ENCODE data around the gene UNC80. TPM values are rescaled to one million over a fixed set of nuclear protein-coding genes. Genes with fewer than 3 reads are reported as not detected.

Gene UNC80, protein sequence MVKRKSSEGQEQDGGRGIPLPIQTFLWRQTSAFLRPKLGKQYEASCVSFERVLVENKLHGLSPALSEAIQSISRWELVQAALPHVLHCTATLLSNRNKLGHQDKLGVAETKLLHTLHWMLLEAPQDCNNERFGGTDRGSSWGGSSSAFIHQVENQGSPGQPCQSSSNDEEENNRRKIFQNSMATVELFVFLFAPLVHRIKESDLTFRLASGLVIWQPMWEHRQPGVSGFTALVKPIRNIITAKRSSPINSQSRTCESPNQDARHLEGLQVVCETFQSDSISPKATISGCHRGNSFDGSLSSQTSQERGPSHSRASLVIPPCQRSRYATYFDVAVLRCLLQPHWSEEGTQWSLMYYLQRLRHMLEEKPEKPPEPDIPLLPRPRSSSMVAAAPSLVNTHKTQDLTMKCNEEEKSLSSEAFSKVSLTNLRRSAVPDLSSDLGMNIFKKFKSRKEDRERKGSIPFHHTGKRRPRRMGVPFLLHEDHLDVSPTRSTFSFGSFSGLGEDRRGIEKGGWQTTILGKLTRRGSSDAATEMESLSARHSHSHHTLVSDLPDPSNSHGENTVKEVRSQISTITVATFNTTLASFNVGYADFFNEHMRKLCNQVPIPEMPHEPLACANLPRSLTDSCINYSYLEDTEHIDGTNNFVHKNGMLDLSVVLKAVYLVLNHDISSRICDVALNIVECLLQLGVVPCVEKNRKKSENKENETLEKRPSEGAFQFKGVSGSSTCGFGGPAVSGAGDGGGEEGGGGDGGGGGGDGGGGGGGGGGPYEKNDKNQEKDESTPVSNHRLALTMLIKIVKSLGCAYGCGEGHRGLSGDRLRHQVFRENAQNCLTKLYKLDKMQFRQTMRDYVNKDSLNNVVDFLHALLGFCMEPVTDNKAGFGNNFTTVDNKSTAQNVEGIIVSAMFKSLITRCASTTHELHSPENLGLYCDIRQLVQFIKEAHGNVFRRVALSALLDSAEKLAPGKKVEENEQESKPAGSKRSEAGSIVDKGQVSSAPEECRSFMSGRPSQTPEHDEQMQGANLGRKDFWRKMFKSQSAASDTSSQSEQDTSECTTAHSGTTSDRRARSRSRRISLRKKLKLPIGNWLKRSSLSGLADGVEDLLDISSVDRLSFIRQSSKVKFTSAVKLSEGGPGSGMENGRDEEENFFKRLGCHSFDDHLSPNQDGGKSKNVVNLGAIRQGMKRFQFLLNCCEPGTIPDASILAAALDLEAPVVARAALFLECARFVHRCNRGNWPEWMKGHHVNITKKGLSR (N-terminal part only)
- polyA plus RNA-seq = 10.4 and 12.1 TPM in 2 replicates
- polyA minus RNA-seq = 32.1 and 42.8 TPM in 2 replicates

DNA sequence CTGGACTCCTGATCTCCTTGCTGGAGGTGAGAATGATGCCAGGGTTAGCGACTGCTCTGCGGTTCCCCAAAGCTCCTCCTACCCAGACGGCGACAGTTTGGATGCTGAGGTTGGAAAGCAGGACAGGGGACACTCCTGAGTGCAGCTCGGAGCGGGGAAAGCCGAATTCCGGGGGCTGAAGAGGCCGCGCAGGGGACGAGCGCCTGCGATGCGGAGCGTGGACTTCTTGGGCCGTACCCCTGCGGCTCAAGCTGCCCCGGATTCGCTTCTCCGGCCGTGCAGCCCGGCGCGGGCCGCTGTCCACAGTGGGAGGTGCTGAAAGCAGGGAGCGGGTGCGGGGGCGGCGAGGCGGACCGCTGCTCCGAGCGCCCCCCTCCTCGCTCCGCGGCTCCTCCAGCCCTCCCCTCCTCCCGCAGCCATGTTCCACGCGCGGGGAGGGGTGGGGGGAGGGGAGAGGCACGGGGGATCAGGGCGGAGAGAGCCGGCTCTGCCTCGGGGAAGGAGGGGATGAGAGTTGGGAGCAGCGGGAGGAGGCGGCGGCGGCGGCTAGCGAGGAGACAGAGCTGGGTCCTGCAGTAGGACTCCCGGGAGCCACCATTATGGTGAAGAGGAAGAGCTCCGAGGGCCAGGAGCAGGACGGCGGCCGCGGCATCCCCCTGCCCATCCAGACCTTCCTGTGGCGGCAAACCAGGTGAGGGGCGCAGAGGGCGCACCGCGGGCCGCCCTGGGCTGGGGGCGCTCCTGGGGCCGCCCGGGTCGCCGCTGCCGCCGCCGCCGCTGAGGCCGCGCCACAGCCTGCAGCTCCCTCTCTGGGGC, at the start of gene UNC80:
Gene UNC80, plus strand, starts transcription at position 359 of the 816 bp plus-strand sequence. Its CDS starts 241 bp downstream, at position 600.
- Histone ChIP-seq H3K4me2 (ENCODE audit: low read length) (peak within 1 kb of the TSS; percentile 74), H3K27me3 (ENCODE audit: insufficient read depth, low read depth, low read length) (no peaks in the 10 kb centered on the region), H4K20me1 (ENCODE audit: insufficient read depth) (no peaks in the 10 kb centered on the region), H3K36me3 (ENCODE audit: insufficient read depth, low read length) (peaks cover 5% of the 10 kb centered on the region), H3K27ac (ENCODE audit: low read length) (peak within 1 kb of the TSS; percentile 53), H3K4me3 (ENCODE audit: low read length) (peak within 1 kb of the TSS; percentile 76), H3K79me2 (replicated peaks; ENCODE audit: insufficient read depth, low read length) (no peaks in the 10 kb centered on the region), H3F3A (ENCODE audit: insufficient read depth, low read length, poor library complexity, severe bottlenecking) (no peaks in the 10 kb centered on the region), H3K9me3 (ENCODE audit: low read length) (no peaks in the 10 kb centered on the region), H2AFZ (ENCODE audit: low read depth, low read length) (peak within 1 kb of the TSS; percentile 75), H3K9ac (ENCODE audit: low read length) (peak within 1 kb of the TSS; percentile 75), H3K9me2 (ENCODE audit: insufficient read depth, low read length) (no peaks in the 10 kb centered on the region)
- TF ChIP-seq, protein P1, sequence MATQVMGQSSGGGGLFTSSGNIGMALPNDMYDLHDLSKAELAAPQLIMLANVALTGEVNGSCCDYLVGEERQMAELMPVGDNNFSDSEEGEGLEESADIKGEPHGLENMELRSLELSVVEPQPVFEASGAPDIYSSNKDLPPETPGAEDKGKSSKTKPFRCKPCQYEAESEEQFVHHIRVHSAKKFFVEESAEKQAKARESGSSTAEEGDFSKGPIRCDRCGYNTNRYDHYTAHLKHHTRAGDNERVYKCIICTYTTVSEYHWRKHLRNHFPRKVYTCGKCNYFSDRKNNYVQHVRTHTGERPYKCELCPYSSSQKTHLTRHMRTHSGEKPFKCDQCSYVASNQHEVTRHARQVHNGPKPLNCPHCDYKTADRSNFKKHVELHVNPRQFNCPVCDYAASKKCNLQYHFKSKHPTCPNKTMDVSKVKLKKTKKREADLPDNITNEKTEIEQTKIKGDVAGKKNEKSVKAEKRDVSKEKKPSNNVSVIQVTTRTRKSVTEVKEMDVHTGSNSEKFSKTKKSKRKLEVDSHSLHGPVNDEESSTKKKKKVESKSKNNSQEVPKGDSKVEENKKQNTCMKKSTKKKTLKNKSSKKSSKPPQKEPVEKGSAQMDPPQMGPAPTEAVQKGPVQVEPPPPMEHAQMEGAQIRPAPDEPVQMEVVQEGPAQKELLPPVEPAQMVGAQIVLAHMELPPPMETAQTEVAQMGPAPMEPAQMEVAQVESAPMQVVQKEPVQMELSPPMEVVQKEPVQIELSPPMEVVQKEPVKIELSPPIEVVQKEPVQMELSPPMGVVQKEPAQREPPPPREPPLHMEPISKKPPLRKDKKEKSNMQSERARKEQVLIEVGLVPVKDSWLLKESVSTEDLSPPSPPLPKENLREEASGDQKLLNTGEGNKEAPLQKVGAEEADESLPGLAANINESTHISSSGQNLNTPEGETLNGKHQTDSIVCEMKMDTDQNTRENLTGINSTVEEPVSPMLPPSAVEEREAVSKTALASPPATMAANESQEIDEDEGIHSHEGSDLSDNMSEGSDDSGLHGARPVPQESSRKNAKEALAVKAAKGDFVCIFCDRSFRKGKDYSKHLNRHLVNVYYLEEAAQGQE (IDR thresholded peaks at IDR 0.05; ENCODE audit: borderline replicate concordance) = peak; percentile 96
- TF ChIP-seq TAF1 (IDR thresholded peaks at IDR 0.05; ENCODE audit: low read depth) = no peak
- TF ChIP-seq, protein P2, sequence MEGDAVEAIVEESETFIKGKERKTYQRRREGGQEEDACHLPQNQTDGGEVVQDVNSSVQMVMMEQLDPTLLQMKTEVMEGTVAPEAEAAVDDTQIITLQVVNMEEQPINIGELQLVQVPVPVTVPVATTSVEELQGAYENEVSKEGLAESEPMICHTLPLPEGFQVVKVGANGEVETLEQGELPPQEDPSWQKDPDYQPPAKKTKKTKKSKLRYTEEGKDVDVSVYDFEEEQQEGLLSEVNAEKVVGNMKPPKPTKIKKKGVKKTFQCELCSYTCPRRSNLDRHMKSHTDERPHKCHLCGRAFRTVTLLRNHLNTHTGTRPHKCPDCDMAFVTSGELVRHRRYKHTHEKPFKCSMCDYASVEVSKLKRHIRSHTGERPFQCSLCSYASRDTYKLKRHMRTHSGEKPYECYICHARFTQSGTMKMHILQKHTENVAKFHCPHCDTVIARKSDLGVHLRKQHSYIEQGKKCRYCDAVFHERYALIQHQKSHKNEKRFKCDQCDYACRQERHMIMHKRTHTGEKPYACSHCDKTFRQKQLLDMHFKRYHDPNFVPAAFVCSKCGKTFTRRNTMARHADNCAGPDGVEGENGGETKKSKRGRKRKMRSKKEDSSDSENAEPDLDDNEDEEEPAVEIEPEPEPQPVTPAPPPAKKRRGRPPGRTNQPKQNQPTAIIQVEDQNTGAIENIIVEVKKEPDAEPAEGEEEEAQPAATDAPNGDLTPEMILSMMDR (IDR thresholded peaks at IDR 0.05; ENCODE audit: poor library complexity, severe bottlenecking) = peak; percentile 56
- TF ChIP-seq SMC3 (conservative IDR thresholded peaks at IDR 0.05; ENCODE audit: poor library complexity) = peak; percentile 11
- no peak for TF ChIP-seq RAD21 (conservative IDR thresholded peaks at IDR 0.05)
- peak; percentile 51 for TF ChIP-seq POLR2AphosphoS5 (IDR thresholded peaks at IDR 0.05)
- TF ChIP-seq EP300 (conservative IDR thresholded peaks at IDR 0.05; ENCODE audit: poor library complexity, severe bottlenecking) = peak; percentile 28
- no peak for TF ChIP-seq EZH2 (IDR thresholded peaks at IDR 0.05; ENCODE audit: borderline replicate concordance, insufficient read depth, low read length, poor library complexity, severe bottlenecking)
- TF ChIP-seq MXI1 (conservative IDR thresholded peaks at IDR 0.05; ENCODE audit: poor library complexity, severe bottlenecking) = no peak
